Measurements from ENCODE around the gene SASH1.

SASH1 gene

GRCh38 chr6:148503703-148504102, 161.1 kb downstream of the SASH1 start:
- no peak for DNase-seq

DNA sequence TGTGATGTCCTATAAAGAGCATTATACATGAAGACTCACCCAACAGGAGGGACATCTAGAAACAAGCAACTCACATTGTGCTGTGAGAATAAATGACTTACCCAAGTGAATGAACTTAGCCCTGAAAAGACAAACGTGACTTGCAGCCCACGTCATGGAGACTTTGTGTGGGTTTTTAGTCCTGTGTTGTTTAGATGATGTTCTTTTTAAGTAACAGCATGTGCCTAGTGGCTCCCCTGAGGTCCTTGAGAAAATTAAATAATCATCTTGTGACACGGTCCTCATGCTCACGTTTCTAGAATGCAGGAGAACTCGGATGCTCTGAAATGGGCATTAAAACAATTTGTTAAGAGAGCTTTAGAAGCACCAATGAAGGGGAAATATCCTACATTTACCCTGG, 165.1 kb downstream of the SASH1 start:
- DNase-seq = no peak

- DNase-seq = no peak
These were observed 165.9 kb downstream of the SASH1 start for GRCh38 chr6:148508401-148509041.

DNA sequence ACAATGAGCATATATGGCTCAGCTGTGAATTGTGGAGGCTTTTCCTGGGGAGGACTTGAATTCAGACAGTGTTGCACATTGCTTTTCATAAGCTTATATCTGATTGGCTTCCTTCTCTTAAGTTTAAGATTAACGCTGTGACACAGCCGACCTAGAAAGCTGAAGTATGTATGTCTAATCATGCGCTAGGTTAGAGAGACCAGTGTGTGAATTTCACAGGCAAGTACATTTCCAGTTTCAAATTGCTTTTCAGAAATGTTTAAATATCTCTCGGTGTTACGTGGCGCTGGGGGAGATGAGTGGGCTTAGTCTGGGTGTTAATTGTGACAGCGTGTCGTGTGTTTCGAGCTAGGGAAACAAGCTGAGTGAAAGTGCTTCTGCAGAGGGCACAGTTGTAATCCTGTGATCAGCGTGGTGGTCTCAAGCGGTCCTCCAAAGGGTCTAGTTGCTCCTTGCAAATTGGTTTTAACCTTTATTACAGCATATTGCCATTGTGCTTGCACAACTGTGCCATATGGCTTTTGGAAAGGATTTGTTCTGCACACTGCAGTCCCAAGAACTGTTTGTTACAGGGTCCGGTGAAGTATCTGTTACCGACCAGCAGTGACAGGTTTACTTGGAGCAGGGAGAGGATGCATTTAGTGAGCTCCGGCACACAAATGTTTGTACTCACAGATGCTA, 166.6 kb downstream of the SASH1 start:
- no peak for DNase-seq

- peak; percentile 24 to 61 for DNase-seq
These were observed 167.4 kb downstream of the SASH1 start for GRCh38 chr6:148509800-148510581.

DNA sequence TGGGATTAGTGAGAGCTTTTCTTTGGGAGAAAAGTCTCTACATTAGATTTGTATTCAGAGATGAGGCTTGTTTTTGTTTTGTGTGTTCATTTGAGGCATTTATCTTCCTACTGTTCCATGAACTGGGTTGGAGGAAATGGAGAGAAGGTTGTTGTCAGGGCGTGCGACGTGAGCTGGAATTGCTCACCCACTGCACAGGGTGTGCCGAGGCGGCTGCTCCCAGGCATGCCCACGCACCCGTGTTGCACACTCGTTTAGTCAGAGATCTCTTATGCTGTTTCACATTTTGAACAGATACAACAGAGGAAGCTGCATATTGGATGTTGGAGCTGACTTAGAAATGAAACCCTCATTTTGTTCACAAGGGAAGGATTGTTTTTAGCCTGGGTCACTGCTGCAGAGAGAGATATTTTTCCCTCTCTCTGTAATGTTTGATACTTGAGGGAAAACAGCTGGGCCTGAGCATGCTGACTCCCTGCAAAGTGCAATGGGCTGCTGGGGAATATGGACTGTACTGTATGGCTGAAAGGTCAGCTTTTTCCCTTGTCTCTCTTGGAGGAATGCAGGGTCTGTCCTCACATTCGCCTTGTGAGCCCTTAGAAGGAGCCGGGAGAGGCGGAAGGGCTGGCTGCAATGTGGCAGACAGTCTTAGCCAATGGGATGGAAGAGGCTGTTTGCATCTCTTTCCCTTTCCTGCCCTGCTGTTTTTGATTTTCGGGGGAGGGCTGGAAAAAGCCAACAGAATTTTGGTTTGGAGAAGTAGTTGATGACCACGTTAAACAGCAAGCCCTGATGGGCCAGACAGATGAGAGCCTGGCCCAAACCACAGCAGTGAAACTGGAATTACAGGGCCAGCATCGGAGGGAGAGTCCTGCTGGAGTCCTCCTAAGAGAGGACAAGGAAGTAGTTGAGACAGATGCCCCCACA, 170.8 kb downstream of the SASH1 start:
- no peak for DNase-seq

DNA sequence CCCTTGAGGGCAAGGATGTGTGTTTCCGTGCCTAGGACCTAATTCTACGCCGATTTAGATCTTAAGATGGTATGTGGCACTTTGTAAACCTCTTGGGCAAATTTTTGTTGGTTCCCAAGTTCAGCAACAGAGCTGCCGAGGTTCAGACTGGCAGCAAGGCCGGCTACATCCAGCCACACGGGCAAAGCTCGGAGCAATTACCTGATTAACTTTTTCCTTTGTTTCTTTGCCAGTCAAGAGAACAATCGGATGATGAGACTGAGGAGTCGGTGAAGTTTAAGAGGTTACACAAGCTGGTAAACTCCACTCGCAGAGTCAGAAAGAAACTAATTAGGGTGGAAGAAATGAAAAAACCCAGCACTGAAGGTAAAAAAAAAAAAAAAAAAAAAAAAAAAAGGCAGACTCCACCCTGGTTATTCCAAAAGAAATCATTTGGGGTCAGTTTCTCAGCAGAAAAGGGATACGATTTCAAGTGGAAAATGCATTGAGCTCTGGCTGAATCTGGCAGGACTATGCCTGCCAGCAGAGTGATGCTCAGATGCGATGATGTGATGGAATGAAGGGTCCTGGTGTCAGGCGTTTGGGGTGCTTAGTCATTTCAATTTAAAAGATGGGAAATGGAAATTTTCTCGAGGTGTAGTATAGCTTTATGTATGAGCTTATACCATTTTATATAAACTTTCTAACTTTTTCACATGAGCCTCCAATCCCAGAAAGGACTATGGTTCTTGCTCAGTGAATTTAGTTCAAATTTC, 171.6 kb downstream of the SASH1 start:
- no peak for DNase-seq

DNA sequence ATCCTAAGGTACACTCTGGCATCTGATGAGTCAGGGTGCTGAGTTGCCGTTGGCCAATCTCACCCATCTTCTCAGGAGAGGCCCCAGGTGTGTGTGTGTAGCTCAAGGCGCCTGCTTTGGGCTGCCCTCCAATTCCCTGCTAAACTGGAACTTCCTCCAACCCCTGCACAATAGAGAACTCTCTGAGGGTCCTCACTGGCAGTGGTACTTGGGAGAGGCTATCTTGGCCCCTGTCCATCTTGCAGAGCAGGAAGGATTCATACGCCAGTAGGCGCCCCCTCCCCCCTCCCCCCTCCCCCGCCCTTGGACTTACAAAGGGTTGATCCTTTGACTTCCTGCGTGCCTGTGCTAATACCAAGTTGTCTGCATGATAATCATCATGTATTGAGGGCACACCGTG, 173.6 kb downstream of the SASH1 start:
- DNase-seq = no peak

- DNase-seq = no peak
These were observed 174.0 kb downstream of the SASH1 start for GRCh38 chr6:148516617-148517016.

GRCh38 chr6:148517470-148517869, 174.8 kb downstream of the SASH1 start:
- DNase-seq = no peak

DNA sequence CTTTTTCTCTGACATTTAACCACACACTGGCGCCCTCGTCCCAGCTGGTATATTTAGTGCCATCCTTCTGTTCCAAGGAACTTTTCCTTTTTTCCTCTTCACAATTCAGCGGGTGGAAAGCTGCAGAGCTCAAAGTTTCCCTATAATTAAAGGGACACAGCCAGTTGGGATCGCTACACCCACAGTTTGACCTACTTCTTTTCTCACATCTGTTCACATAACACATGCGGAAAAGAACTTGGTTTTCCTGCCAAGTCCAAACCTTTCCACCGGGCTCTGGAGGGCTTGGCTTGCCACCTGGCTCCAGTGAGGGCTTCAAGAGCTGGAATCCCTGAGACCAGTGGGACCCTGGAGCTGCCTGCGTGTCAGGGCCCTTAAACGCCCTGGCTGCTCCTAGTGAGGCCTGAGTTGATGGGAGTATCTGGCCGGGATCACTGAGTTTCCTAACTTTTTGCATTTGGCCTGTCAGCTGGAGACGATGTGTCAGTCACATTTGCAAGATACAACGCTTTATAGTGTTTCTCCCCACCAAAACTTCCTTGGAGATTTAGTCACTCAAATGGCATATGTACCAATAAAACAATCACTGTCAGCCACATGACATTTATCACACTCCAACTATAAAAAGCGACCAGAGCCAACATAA, 176.0 kb downstream of the SASH1 start:
- peak in 1 of 2 experiments; percentile 16 for DNase-seq

DNA sequence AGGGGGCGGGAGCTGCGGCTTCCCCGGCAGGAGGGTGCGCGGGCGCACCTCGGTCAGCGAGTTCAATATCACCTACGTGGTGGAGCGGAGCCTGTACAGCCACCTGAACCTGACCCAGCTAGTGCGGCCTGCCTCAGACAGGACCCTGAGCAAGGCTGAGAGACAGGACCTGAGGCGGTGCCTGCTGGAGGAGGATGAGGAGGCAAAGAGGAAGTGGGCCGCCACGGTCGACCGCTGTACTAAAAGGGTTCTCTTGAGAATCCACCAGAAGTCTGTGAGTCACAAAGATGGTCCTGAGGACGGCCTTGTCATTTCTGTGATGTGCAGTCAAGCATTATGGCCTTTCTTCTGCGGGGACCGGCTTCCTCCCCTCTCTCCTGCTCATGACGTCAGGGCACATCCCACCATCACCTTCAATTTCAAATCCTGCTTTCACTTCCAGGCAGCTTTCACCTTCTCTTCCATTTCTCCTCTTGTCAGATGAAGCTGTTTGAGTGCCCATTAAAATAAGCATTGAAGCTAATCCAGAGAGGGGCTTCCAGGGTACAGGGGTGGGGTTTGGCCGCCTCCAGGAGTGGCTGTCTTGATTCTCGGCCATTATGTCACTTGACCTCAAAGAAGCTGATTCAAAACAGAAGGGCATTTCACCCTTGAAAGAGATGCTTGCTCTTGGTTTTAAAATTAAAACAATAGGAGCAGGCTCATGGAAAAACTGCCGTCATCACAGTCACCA, 177.6 kb downstream of the SASH1 start:
- no peak for DNase-seq

DNA sequence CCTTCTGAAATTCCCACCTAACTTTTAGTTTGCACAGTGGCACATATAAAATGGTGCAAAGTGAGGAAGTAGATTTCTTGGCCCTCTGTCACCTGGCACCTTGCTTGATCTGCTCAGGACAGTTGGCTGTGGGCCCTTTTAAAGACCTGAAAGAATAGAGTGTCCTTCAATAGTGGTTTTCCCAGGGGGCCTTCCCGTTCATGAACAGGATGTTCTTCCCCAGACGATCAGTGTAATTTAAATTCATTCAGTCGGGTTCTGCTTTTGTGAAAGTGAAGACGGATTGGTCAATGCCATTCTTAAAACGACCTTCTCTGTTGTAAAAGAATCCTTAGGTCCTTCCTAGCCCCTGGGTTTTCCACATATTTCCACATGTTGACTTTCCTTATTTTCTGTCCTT, 178.5 kb downstream of the SASH1 start:
- no peak for DNase-seq

DNA sequence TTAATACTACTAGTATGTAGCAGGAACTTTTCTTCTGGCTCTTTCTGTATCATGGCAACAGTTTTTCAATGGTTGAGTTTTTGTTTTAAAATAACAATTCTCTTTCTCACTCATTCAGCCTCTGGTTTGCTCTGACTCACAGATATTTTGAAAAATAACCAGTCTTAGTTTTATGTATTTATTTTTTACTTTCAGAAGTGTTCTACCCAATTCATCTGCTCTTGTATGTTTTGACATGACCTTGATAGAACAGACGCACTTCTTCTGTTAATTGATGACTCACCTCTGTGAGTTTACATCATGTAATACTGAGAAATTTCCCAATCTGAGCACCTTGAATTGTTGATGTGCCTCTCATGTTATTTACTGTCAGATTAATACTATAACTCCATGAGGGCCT, 178.9 kb downstream of the SASH1 start:
- DNase-seq = no peak

DNA sequence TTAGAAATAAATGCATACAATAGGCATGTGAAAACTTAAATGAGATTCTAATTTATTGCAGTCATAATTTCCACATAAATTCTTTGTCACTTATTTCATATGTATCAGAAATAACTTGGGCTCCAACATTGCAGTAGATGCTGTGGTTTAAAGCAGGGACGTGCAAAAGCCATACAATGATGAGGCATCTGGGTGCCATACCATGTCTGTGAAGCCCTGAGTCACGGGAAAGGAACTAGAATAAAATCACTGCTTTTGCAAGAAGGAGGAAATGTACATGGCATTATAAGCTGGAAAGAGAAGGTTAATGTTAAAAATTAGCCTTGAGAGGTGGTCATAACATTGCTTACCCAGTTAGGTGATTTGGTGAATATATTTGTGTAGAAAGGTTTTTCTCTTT, 180.4 kb downstream of the SASH1 start:
- DNase-seq = no peak

DNA sequence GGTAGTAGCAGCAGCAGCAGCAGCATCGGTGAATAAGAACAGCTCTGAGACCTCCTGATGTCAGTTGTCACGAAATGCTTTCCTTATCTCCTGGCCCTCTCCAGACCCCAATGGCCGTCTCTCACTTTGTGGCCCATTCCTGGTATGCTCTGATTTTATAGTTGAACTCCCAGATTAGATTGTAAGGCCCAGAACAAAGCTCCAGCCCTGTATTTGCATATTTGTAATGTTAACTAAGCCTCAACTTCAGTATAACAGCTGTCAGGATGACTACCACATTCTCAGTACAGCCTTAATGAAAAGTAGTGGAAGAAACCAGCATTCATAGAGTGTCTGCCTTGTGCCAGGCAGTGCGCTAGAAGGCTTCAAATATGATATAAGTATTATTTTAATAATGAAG, 180.9 kb downstream of the SASH1 start:
- DNase-seq = no peak

GRCh38 chr6:148524471-148524882, 181.8 kb downstream of the SASH1 start:
- DNase-seq = no peak

DNA sequence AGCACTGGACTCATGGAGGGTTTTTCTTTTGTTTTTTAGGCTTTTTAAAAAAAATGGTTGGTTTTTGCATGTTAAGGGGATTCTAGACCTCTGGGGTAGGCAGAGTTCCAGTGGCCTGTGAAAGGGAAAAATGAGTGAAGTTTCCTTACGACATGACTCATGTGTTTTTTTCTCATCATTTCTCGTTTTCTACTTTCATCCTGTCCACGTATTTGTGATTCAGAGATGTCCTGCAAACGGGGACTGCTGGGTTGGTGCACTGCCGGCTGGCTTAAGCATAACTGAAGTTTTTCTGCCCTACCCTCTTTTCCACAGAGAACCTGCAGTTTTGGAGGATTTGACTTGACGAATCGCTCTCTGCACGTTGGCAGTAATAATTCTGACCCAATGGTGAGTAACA, 182.3 kb downstream of the SASH1 start:
- no peak for DNase-seq

DNA sequence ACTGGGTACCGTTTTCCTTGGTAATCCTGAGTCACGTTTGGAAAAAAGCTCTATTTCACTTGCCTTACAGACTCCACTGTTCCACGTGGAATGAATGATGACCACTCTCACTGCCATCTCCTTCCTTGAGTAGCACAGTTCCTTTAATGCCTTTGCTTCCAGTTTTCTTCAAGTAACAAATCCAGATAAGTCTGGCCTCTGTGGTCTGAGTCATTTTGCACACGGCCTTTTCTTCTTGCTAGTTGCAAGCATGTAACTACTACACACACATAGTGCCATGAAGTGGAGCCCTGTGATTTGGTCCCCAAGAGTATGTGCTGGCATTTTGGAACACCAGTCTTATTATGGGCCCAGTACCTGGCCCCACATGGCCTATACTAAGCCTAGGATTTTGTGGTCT, 182.8 kb downstream of the SASH1 start:
- DNase-seq = no peak

GRCh38 chr6:148526145-148526544, 183.5 kb downstream of the SASH1 start:
- DNase-seq = no peak

GRCh38 chr6:148528292-148528691, 185.7 kb downstream of the SASH1 start:
- no peak for DNase-seq

Data from NCI-H446 (cell line).